HG03354 (cell line): ENCODE measurements around the gene GLG1.
"Not testable (repeated sequence)": the region's sequence is repeated elsewhere in the genome, so short reads cannot be mapped to it uniquely, and the experiment has no call there.

Experiments used
- ATAC-seq: cut with Tn5 transposase; IDR thresholded peaks from one replicate; pipeline ENCODE4 v1.9.1; 2021; ENCODE audit warnings: mild to moderate bottlenecking; ENCODE audit not compliant: unreplicated experiment, poor library complexity, severe bottlenecking

The GLG1 gene

GRCh38 chr16:74420612-74421481 lies 186.1 kb downstream of the GLG1 start, which contains the start of gene CLEC18B:
Gene CLEC18B, minus strand, starts transcription at chr16:74421478. Its CDS starts 208 bp downstream, at chr16:74421270.
- ATAC-seq, result not testable (repeated sequence)

GRCh38 chr16:74419811-74420210 lies 187.1 kb downstream of the GLG1 start:
- not testable (repeated sequence) for ATAC-seq

- not testable (repeated sequence) for ATAC-seq
Observed at GRCh38 chr16:74417897-74418296, 189.0 kb downstream of the GLG1 start.

GRCh38 chr16:74413920-74414319 lies 193.0 kb downstream of the GLG1 start:
- not testable (repeated sequence) for ATAC-seq

GRCh38 chr16:74413485-74413884 lies 193.4 kb downstream of the GLG1 start:
- ATAC-seq, result not testable (repeated sequence)

GRCh38 chr16:74412775-74413390 lies 194.0 kb downstream of the GLG1 start:
- not testable (repeated sequence) for ATAC-seq

- ATAC-seq, result not testable (repeated sequence)
Observed at GRCh38 chr16:74412138-74412774, 194.7 kb downstream of the GLG1 start.

- ATAC-seq, result not testable (repeated sequence)
Observed at GRCh38 chr16:74410981-74411380, 195.9 kb downstream of the GLG1 start.

- not testable (repeated sequence) for ATAC-seq
Observed at GRCh38 chr16:74410057-74410957, 196.6 kb downstream of the GLG1 start.

- not testable (repeated sequence) for ATAC-seq
Observed at GRCh38 chr16:74409185-74409981, 197.5 kb downstream of the GLG1 start.

GRCh38 chr16:74407362-74407705 lies 199.6 kb downstream of the GLG1 start:
- peak; percentile 21 for ATAC-seq

GRCh38 chr16:74406600-74407361 lies 200.1 kb downstream of the GLG1 start:
- peak; percentile 55 for ATAC-seq

- ATAC-seq, result not testable (repeated sequence)
Observed at GRCh38 chr16:74404148-74404933, 202.6 kb downstream of the GLG1 start.

GRCh38 chr16:74400238-74400637 lies 206.7 kb downstream of the GLG1 start:
- ATAC-seq, result not testable (repeated sequence)

- ATAC-seq, result not testable (repeated sequence)
Observed at GRCh38 chr16:74398212-74398895, 208.6 kb downstream of the GLG1 start.
